Measurements from ENCODE around the gene FBXL7.

DNA sequence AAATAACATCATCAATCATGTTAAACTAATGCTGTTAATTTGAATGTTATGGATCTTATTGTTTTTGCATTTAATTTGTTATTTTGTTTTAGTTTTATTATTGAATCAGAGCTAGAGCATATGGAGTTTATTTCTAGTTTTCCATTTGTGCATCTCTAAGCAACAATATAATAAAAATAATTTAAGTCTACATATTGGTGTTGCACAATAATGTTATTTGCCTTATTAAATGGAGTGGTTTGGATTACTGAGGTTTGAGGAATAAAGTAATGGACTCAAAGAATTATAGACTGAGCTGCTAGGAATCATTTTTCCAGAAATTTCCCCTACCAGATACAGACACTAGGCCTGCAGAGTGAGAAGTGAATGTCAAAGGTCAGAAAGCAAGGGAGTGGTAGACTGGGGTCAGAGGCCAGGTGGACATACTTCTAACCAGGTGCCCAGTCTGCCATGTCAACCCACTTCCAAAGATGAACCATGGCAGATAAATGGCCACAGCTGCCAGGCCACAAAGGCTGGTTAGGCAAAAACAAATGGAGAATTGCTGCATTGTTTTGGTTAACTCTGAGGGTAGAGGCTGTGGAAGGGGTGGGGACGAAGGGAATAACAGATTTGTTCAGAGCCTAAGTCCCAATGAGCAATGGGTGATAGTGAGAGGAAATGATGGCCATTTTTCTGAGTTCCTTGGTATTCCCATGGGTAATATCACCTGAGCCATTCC, 113.1 kb downstream of the FBXL7 start:
- TF ChIP-seq, protein P1, sequence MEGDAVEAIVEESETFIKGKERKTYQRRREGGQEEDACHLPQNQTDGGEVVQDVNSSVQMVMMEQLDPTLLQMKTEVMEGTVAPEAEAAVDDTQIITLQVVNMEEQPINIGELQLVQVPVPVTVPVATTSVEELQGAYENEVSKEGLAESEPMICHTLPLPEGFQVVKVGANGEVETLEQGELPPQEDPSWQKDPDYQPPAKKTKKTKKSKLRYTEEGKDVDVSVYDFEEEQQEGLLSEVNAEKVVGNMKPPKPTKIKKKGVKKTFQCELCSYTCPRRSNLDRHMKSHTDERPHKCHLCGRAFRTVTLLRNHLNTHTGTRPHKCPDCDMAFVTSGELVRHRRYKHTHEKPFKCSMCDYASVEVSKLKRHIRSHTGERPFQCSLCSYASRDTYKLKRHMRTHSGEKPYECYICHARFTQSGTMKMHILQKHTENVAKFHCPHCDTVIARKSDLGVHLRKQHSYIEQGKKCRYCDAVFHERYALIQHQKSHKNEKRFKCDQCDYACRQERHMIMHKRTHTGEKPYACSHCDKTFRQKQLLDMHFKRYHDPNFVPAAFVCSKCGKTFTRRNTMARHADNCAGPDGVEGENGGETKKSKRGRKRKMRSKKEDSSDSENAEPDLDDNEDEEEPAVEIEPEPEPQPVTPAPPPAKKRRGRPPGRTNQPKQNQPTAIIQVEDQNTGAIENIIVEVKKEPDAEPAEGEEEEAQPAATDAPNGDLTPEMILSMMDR (IDR thresholded peaks at IDR 0.05): no peak
- TF ChIP-seq POLR2A (IDR thresholded peaks at IDR 0.05): no peak
